GM12878 (cell line): ENCODE results near the gene DMAC2. TPM values are rescaled to one million over a fixed set of nuclear protein-coding genes. Genes with fewer than 3 reads are reported as not detected.

Experiments used
- ATAC-seq: fragments of 200-7000 bp; cut with Tn5 transposase; 3 replicates; pipeline ENCODE4 v1.9.1; 2020; ENCODE audit warnings: mild to moderate bottlenecking, moderate library complexity
- BruUV-seq: library from RNA; stranded (reverse); fragments of 400-500 nt; replicated peaks from 2 replicates; lab custom pipeline; 2021; lab: Mats Ljungman, UMichigan
- CTCF ChIA-PET: fragments of 300-600 bp; sonication (Branson Sonifier 250); formaldehyde crosslinking; extraction: SDS; loops from one replicate; lab custom pipeline; 2021; ENCODE audit warnings: inconsistent platforms; lab: Yijun Ruan, JAX
- POLR2A ChIA-PET: fragments of 350-600 bp; formaldehyde crosslinking; extraction: SDS; loops from one replicate; lab custom pipeline; 2021; ENCODE audit warnings: inconsistent platforms; lab: Charles Lee
- RAD21 ChIA-PET: fragments of 300-600 bp; sonication (Branson Sonifier 250); formaldehyde crosslinking; loops from one replicate; lab custom pipeline; 2023; ENCODE audit warnings: antibody characterized with exemption; ENCODE audit not compliant: unreplicated experiment; lab: Charles Lee
- SMC1A ChIA-PET: fragments of 300-600 bp; sonication (Branson Sonifier 250); formaldehyde crosslinking; loops from one replicate; lab custom pipeline; 2023; ENCODE audit not compliant: unreplicated experiment, uncharacterized antibody; lab: Charles Lee
- DNase-seq: peaks from one replicate; pipeline ENCODE4 v3.0.0-alpha.2; 2011; ENCODE audit warnings: low read depth, low spot score
- FAIRE-seq: peaks from 3 replicates; lab custom pipeline; 2011; peaks lifted over from hg19 to GRCh38; lab: Jason Lieb, UNC
- H2AFZ ChIP-seq: 2 replicates; pipeline ENCODE4 v1.6.0; 2011; ENCODE audit warnings: low read depth, low read length, control low read depth; ENCODE audit not compliant: control insufficient read depth
- H3K27ac ChIP-seq: 2 replicates; pipeline ENCODE4 v1.5.1; 2011; ENCODE audit warnings: control low read depth; ENCODE audit not compliant: control insufficient read depth, insufficient read depth
- H3K27me3 ChIP-seq, 2 experiments: replicated peaks in 1 of 2; 2 replicates each; pipeline versions ENCODE4 v1.6.0 to v1.6.1; 2011; ENCODE audit warnings: low read length in 1 of 2; ENCODE audit not compliant: control insufficient read depth in 2 of 2, insufficient read depth in 2 of 2
- H3K36me3 ChIP-seq, 2 experiments: 2 replicates each; pipeline ENCODE4 v1.5.1; 2011; ENCODE audit warnings: low read length in 1 of 2; ENCODE audit not compliant: control insufficient read depth in 2 of 2, insufficient read depth in 2 of 2
- H3K4me1 ChIP-seq: 2 replicates; pipeline ENCODE4 v1.6.1; 2011; ENCODE audit warnings: mild to moderate bottlenecking, low read length, moderate library complexity, mixed read lengths; ENCODE audit not compliant: control insufficient read depth, insufficient read depth
- H3K4me2 ChIP-seq: 2 replicates; pipeline ENCODE4 v1.6.0; 2011; ENCODE audit warnings: control low read depth; ENCODE audit not compliant: control insufficient read depth, insufficient read depth
- H3K4me3 ChIP-seq: fragments of 200-600 bp; sonication (generic); 2 replicates; pipeline ENCODE4 v1.5.1; 2016
- H3K79me2 ChIP-seq: 2 replicates; pipeline ENCODE4 v1.6.0; 2011; ENCODE audit warnings: low read length; ENCODE audit not compliant: control insufficient read depth, insufficient read depth
- H3K9ac ChIP-seq: 2 replicates; pipeline ENCODE4 v1.8.0; 2011; ENCODE audit warnings: low read length, control low read depth, mixed read lengths; ENCODE audit not compliant: control insufficient read depth, insufficient read depth
- H3K9me3 ChIP-seq: replicated peaks from 3 replicates; pipeline ENCODE4 v1.5.1; 2011; ENCODE audit warnings: mild to moderate bottlenecking, low read length; ENCODE audit not compliant: control insufficient read depth, insufficient read depth
- H4K20me1 ChIP-seq: 2 replicates; pipeline ENCODE4 v1.6.0; 2011; ENCODE audit not compliant: control insufficient read depth, insufficient read depth
- ATF7 ChIP-seq: fragments of 450-650 bp; IDR thresholded peaks from 2 replicates; pipeline ENCODE4 v1.6.1; 2016; ENCODE audit warnings: low read depth, mild to moderate bottlenecking
- CBX5 ChIP-seq: sonication (generic); IDR thresholded peaks from 2 replicates; pipeline ENCODE4 v1.6.1; 2016; ENCODE audit warnings: low read depth, moderate library complexity, mild to moderate bottlenecking, inconsistent platforms
- KLF5 ChIP-seq: fragments of 450-650 bp; IDR thresholded peaks from 2 replicates; pipeline ENCODE4 v1.6.1; 2014; ENCODE audit warnings: mild to moderate bottlenecking; ENCODE audit not compliant: partially characterized antibody
- MXI1 ChIP-seq: fragments of 150-350 bp; IDR thresholded peaks from 2 replicates; pipeline ENCODE4 v1.6.1; 2011; ENCODE audit warnings: low read depth, mild to moderate bottlenecking, inconsistent platforms, low read length, improper control_type of control experiment
- NR2C1 ChIP-seq: fragments of 450-650 bp; IDR thresholded peaks from 2 replicates; pipeline ENCODE4 v1.6.1; 2017; ENCODE audit warnings: antibody characterized with exemption, mild to moderate bottlenecking, moderate library complexity
- RB1 ChIP-seq: fragments of 450-650 bp; formaldehyde crosslinking; IDR thresholded peaks from 2 replicates; pipeline ENCODE4 v1.6.1; 2017; ENCODE audit warnings: mild to moderate bottlenecking, borderline replicate concordance
- SP1 ChIP-seq: IDR thresholded peaks from one replicate; pipeline ENCODE4 v1.6.1; 2011; ENCODE audit warnings: low read depth, low read length
- WGBS: methylation state at CpG from one replicate; pipeline ENCODE4 v1.1.6; 2016; ENCODE audit warnings: low lambda C conversion rate; ENCODE audit not compliant: insufficient replicate concordance, insufficient coverage; ENCODE audit errors: missing lambda C conversion rate; 5-methylcytosine and 5-hydroxymethylcytosine counted together
- in situ Hi-C: fragments of 300-500 bp; cut with MboI; formaldehyde crosslinking; loops from 9 replicates; pipeline ENCODE4 v1.14.3; 2018; ENCODE audit warnings: mixed read lengths
- intact Hi-C: fragments of 100-400 bp; cut with micrococcal nuclease; formaldehyde crosslinking; loops from one replicate; pipeline ENCODE4 v1.14.2; 2022; ENCODE audit not compliant: unreplicated experiment
- polyA plus RNA-seq, 11 experiments: library from polyadenylated mRNA; depleted of rRNA in 4 of 11; unstranded in 6 of 11; stranded (reverse) in 5 of 11; fragments of >200 nt; fragmentation: Nextera tagmentation in 4 of 11; fragmentation: Illumina TruSeq in 1 of 11; extraction: Ambion mirVana in 4 of 11; extraction: Trizol in 1 of 11; gene quantifications; 1 replicate in 1 of 11; 2 replicates in 10 of 11; pipeline versions ENCODE4 v1.2.1 to v1.2.3, GENCODE V29; 2011 to 2016; ENCODE audit warnings: inconsistent platforms in 2 of 11, missing spikeins in 2 of 11, low read depth in 1 of 11
- total RNA-seq, 4 experiments: library from RNA; depleted of rRNA in 3 of 4; stranded (reverse); fragments of >200 nt in 3 of 4; fragmentation: Illumina TruSeq in 1 of 4; extraction: Trizol in 1 of 4; gene quantifications; 2 replicates each; pipeline versions ENCODE4 v1.2.1 to v1.2.3, GENCODE V29; 2013 to 2021
- TF ChIP-seq, protein P1 (sequence below): fragments of 450-650 bp; IDR thresholded peaks from 2 replicates; pipeline ENCODE4 v1.6.1; 2017; ENCODE audit warnings: antibody characterized with exemption, mild to moderate bottlenecking, moderate library complexity
- TF ChIP-seq, protein P2 (sequence below): fragments of 450-650 bp; IDR thresholded peaks from 2 replicates; pipeline ENCODE4 v1.6.1; 2016; ENCODE audit warnings: mild to moderate bottlenecking, moderate library complexity, borderline replicate concordance

DMAC2 gene
- total and polyA plus RNA-seq, 10 of the 15 experiments (the other 5 are each of a cell fraction or from before 2014, with no cell fraction given), result 10.8 to 57.2 (median 42.7) TPM

DNA sequence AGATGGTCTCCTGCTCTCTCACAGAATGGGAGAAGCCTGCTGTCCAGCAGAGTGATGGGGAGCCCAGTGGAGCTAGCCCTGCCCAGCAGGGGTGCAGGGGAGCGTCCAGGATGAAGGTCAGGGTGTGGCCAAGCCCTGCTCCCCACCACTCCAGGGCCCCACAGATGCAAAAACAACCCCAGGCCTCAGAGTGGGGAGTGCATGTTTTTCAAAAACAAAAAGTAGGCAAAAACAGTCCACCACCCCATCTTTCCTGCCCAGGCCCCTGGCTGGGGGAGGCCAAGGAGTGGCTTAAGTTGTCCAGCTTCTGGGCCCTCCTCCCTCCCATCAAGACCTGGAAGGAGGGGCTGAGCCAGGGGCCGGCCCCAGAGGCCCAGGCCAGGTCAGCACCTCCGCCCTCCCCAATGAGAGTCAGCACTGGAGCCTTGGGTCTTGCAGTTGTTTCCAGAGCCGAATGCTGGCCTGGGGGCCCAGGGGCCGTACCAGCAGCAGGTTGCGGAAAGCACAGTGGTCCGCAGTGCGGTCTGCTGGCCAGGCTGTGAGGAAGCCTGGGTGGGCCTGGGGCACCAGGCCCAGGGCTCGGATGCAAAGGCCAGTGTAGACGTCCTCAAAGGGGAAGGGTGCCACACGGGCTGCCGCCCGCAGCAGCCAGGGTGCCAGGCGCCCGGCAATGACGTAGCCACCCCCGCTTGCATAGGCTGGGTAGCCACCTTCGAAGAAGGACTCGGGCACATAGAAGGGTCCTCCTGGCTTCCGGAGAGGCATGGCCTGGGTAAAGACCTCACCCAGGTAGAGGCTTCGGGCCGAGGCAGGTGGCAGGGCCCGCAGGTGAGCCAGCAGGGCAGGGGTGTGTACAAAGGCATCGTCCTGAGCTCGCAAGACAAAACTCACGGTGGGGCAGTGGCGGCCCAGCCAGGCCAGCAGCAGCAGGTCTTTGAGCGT is 14.3 kb downstream of the DMAC2 start (continued):
- TF ChIP-seq, protein P1, sequence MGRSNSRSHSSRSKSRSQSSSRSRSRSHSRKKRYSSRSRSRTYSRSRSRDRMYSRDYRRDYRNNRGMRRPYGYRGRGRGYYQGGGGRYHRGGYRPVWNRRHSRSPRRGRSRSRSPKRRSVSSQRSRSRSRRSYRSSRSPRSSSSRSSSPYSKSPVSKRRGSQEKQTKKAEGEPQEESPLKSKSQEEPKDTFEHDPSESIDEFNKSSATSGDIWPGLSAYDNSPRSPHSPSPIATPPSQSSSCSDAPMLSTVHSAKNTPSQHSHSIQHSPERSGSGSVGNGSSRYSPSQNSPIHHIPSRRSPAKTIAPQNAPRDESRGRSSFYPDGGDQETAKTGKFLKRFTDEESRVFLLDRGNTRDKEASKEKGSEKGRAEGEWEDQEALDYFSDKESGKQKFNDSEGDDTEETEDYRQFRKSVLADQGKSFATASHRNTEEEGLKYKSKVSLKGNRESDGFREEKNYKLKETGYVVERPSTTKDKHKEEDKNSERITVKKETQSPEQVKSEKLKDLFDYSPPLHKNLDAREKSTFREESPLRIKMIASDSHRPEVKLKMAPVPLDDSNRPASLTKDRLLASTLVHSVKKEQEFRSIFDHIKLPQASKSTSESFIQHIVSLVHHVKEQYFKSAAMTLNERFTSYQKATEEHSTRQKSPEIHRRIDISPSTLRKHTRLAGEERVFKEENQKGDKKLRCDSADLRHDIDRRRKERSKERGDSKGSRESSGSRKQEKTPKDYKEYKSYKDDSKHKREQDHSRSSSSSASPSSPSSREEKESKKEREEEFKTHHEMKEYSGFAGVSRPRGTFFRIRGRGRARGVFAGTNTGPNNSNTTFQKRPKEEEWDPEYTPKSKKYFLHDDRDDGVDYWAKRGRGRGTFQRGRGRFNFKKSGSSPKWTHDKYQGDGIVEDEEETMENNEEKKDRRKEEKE, result no peak
- TF ChIP-seq KLF5, result no peak
- no peak for TF ChIP-seq SP1

DNA sequence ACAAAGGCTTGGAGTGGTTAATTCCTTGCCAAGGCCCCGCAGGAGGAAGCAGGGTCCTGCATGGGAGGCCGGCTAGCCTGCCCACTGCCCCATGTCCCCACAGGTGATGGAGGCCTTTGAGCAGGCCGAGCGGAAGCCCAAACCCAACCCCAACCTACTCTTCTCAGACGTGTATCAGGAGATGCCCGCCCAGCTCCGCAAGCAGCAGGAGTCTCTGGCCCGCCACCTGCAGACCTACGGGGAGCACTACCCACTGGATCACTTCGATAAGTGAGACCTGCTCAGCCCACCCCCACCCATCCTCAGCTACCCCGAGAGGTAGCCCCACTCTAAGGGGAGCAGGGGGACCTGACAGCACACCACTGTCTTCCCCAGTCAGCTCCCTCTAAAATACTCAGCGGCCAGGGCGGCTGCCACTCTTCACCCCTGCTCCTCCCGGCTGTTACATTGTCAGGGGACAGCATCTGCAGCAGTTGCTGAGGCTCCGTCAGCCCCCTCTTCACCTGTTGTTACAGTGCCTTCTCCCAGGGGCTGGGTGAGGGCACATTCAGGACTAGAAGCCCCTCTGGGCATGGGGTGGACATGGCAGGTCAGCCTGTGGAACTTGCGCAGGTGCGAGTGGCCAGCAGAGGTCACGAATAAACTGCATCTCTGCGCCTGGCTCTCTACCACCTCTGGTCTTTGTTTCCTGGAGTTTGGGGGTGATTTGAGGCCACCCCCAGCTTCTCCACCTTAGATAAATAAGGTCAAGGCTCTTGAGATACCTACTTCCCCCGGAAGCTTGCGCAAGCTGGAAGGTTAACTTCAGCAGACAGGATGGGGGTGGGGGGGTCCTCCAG is 15.2 kb downstream of the DMAC2 start:
- Histone ChIP-seq H3K4me1 (peaks cover 9% of the 10 kb centered on the region), H3K4me2 (no peak overlapping the region), H3K9me3 (no peaks in the 10 kb centered on the region), H3K27ac (no peak overlapping the region), H4K20me1 (no peaks in the 10 kb centered on the region; the same call in 1 of the 2 replicates), H3K9ac (no peak overlapping the region), H3K36me3 (peaks cover 7 to 16% of the 10 kb centered on the region in 2 experiments), H3K79me2 (no peaks in the 10 kb centered on the region; the same call in 1 of the 2 replicates), H3K27me3 (no peaks in the 10 kb centered on the region), H3K4me3 (no peak overlapping the region), H2AFZ (no peak overlapping the region)
- DNase-seq (no peak), FAIRE-seq (no peak), ATAC-seq (no peak)
- RAD21 ChIA-PET, result no interaction called here
- SMC1A ChIA-PET, result no interaction called here
- in situ Hi-C loops (no loop called here), intact Hi-C loops (no loop called here)
- 94% methylated on average over 21 of the region's 21 CpGs for WGBS
- POLR2A ChIA-PET, result interaction anchor here (0.5 to 1.1 kb wide), 2 partner anchors 75 to 130 kb away, joined by 3 to 8 read pairs; no protein-coding TSS in a partner anchor
- no TSS peak for BruUV-seq
- CTCF ChIA-PET, result interaction anchor here (1.4 kb wide), 1 partner anchor 15 kb away, joined by 3 read pairs; the partner anchor contains the start of gene DMAC2
- TF ChIP-seq CBX5, result no peak
- TF ChIP-seq, protein P2, sequence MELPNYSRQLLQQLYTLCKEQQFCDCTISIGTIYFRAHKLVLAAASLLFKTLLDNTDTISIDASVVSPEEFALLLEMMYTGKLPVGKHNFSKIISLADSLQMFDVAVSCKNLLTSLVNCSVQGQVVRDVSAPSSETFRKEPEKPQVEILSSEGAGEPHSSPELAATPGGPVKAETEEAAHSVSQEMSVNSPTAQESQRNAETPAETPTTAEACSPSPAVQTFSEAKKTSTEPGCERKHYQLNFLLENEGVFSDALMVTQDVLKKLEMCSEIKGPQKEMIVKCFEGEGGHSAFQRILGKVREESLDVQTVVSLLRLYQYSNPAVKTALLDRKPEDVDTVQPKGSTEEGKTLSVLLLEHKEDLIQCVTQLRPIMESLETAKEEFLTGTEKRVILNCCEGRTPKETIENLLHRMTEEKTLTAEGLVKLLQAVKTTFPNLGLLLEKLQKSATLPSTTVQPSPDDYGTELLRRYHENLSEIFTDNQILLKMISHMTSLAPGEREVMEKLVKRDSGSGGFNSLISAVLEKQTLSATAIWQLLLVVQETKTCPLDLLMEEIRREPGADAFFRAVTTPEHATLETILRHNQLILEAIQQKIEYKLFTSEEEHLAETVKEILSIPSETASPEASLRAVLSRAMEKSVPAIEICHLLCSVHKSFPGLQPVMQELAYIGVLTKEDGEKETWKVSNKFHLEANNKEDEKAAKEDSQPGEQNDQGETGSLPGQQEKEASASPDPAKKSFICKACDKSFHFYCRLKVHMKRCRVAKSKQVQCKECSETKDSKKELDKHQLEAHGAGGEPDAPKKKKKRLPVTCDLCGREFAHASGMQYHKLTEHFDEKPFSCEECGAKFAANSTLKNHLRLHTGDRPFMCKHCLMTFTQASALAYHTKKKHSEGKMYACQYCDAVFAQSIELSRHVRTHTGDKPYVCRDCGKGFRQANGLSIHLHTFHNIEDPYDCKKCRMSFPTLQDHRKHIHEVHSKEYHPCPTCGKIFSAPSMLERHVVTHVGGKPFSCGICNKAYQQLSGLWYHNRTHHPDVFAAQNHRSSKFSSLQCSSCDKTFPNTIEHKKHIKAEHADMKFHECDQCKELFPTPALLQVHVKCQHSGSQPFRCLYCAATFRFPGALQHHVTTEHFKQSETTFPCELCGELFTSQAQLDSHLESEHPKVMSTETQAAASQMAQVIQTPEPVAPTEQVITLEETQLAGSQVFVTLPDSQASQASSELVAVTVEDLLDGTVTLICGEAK, result no peak
- no peak for TF ChIP-seq ATF7
- TF ChIP-seq MXI1, result no peak
- TF ChIP-seq NR2C1, result no peak
- no peak for TF ChIP-seq RB1
